AG09309 (cell line): Measurements from ENCODE around the gene GUCD1.

Experiments used
- DNase-seq: peaks from one replicate; pipeline ENCODE4 v3.0.0-alpha.2; 2010; ENCODE audit warnings: low read depth
- H3K4me3 ChIP-seq: 2 replicates; pipeline ENCODE4 v1.5.1; 2011; ENCODE audit warnings: mild to moderate bottlenecking, low read depth, low read length, moderate library complexity; ENCODE audit not compliant: control insufficient read depth
- TF ChIP-seq, protein P1 (sequence below): IDR thresholded peaks from 2 replicates; pipeline ENCODE4 v1.5.1; 2011; ENCODE audit warnings: mild to moderate bottlenecking, low read depth, low read length, inconsistent platforms; ENCODE audit not compliant: insufficient read depth, control insufficient read depth; ENCODE audit errors: missing control alignments

GUCD1 gene

GRCh38 chr22:24587251-24587650 lies 32.3 kb upstream of the GUCD1 start:
- DNase-seq = no peak
- no peak overlapping the region for H3K4me3 ChIP-seq
- TF ChIP-seq, protein P1, sequence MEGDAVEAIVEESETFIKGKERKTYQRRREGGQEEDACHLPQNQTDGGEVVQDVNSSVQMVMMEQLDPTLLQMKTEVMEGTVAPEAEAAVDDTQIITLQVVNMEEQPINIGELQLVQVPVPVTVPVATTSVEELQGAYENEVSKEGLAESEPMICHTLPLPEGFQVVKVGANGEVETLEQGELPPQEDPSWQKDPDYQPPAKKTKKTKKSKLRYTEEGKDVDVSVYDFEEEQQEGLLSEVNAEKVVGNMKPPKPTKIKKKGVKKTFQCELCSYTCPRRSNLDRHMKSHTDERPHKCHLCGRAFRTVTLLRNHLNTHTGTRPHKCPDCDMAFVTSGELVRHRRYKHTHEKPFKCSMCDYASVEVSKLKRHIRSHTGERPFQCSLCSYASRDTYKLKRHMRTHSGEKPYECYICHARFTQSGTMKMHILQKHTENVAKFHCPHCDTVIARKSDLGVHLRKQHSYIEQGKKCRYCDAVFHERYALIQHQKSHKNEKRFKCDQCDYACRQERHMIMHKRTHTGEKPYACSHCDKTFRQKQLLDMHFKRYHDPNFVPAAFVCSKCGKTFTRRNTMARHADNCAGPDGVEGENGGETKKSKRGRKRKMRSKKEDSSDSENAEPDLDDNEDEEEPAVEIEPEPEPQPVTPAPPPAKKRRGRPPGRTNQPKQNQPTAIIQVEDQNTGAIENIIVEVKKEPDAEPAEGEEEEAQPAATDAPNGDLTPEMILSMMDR = no peak

- no peak for DNase-seq
- H3K4me3 ChIP-seq = no peak overlapping the region
- TF ChIP-seq, protein P1 = no peak
Observed at GRCh38 chr22:24585927-24586546, 31.1 kb upstream of the GUCD1 start.

DNA sequence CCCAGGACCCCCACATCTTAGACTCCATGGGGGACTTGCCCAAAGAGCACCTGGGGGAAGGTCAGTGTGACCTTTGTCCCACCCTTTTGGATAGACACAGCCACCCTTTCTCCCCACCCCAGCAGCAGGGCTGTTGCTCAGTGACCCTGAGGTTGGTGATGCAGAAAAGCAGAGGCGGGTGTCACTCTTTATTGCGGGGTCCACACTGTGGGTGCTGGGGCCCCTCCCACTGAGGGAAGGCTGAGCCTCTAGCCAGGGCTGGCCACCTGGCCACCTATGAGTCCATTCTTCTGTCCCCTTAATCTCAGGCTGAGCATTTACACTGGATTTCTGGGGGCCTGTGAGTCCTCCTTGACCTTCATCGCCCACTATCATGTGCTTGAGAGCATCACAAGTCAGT lies 30.5 kb upstream of the GUCD1 start:
- no peak for DNase-seq
- no peak overlapping the region for H3K4me3 ChIP-seq
- TF ChIP-seq, protein P1 = no peak

- TF ChIP-seq, protein P1 = no peak
- no peak for DNase-seq
- H3K4me3 ChIP-seq = no peak overlapping the region
Observed at GRCh38 chr22:24584871-24585411, 30.0 kb upstream of the GUCD1 start.

- DNase-seq = no peak
- no peak overlapping the region for H3K4me3 ChIP-seq
- TF ChIP-seq, protein P1 = no peak
Observed at GRCh38 chr22:24584166-24584790, 29.3 kb upstream of the GUCD1 start.

DNA sequence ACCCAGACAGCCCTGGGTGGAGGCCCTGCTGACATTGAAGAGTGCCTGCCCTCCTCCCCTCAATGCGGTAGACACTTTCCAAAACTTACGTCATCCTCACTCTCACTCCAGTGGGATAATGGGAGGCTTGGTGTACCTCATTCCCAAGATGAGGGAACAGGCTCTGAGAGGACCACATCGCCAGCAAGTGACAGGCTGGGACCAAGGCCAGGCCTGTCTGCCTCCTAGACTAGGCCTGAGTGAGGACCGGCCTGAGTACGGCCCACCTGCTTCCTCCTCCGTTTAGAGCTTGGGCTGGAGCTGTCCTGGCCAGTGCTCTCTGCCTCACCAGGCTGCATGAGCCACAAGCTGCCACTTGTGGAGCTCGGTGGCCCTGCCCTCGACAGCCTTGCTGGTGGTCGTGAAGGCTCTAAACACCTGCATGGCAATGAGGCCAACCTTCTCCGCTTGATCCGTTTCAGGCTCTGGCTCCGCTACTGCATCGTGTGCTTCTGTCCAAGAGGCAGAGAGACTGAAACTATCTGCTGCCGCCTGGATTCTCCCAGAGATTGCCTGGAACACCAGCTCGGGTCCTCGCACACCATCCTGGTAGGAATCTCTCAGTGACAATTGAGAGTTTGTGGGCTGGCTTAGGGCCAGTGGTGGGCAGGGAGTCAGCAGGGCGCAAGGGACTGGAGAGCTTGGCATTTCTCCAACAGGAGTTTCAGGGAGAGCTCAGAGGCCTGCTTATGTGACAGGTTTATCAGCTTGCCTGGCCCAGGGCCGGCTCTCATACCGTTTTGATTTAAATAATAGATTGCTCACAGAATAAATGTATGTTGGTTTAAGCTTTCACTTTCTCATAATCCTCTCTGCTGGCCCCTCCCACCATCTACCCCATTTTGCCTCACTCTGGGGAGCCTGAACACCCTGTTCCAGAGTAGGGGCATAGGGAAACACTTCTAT lies 28.6 kb upstream of the GUCD1 start:
- TF ChIP-seq, protein P1 = no peak
- no peak overlapping the region for H3K4me3 ChIP-seq
- no peak for DNase-seq
